ENCODE results near the gene ADGRG3.

The ADGRG3 gene

GRCh38 chr16:57658878-57659674 is 9.0 kb upstream of the ADGRG3 start:
- Histone ChIP-seq H3K27me3 (no peaks in the 10 kb centered on the region), H3K4me3 (ENCODE audit: low read depth, low read length) (no peak overlapping the region), H3K9me3 (no peaks in the 10 kb centered on the region), H3K4me1 (no peaks in the 10 kb centered on the region), H3K36me3 (no peaks in the 10 kb centered on the region)
- TF ChIP-seq, protein P1, sequence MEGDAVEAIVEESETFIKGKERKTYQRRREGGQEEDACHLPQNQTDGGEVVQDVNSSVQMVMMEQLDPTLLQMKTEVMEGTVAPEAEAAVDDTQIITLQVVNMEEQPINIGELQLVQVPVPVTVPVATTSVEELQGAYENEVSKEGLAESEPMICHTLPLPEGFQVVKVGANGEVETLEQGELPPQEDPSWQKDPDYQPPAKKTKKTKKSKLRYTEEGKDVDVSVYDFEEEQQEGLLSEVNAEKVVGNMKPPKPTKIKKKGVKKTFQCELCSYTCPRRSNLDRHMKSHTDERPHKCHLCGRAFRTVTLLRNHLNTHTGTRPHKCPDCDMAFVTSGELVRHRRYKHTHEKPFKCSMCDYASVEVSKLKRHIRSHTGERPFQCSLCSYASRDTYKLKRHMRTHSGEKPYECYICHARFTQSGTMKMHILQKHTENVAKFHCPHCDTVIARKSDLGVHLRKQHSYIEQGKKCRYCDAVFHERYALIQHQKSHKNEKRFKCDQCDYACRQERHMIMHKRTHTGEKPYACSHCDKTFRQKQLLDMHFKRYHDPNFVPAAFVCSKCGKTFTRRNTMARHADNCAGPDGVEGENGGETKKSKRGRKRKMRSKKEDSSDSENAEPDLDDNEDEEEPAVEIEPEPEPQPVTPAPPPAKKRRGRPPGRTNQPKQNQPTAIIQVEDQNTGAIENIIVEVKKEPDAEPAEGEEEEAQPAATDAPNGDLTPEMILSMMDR (IDR thresholded peaks at IDR 0.05; ENCODE audit: low read depth, low read length) = no peak
- no peak for DNase-seq

DNA sequence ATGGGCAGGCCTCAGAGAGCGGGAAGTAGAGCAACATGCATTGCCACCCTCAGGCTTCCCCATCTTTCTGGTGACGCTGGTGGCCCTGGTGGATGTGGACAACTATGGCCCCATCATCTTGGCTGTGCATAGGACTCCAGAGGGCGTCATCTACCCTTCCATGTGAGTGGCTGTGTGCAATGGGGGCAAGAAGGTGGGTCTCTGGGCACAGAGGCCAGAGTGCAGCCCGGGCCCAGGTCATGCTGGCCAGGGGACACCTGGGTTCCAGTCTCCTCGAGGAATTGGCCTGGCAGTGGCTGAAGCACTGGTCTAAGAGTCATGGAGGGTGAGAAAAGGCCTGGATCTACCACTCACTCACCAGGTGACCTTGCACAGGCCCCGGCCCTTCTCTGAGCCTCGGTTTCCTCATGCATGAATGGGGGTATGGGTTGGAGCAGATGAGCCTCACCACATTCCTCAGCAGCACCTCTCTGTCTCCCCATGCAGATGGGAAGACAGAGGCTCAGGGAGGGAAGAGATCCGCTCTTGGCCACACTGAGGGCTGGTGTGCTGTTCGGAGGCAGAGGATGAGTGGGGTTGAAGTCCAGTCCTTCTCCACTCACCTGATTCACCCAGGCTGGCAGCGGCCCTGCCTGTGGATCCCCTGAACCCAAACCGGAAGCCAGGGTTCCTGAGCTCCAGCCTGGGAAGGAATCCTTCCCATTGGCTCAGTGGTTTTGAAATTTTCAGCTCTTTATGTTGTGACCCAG is 7.2 kb upstream of the ADGRG3 start:
- H3K9me3 ChIP-seq = no peaks in the 10 kb centered on the region
- no peak overlapping the region for H3K4me3 ChIP-seq (ENCODE audit: low read depth, low read length)
- TF ChIP-seq, protein P1 (IDR thresholded peaks at IDR 0.05; ENCODE audit: low read depth, low read length) = no peak
- no peaks in the 10 kb centered on the region for H3K4me1 ChIP-seq
- DNase-seq = no peak
- H3K36me3 ChIP-seq = no peaks in the 10 kb centered on the region
- H3K27me3 ChIP-seq = no peaks in the 10 kb centered on the region

- TF ChIP-seq, protein P1 (IDR thresholded peaks at IDR 0.05; ENCODE audit: low read depth, low read length) = no peak
- H3K36me3 ChIP-seq = no peaks in the 10 kb centered on the region
- no peak overlapping the region for H3K4me3 ChIP-seq (ENCODE audit: low read depth, low read length)
- DNase-seq = no peak
- no peaks in the 10 kb centered on the region for H3K9me3 ChIP-seq
- H3K4me1 ChIP-seq = no peaks in the 10 kb centered on the region
- H3K27me3 ChIP-seq = no peaks in the 10 kb centered on the region
Observed at GRCh38 chr16:57661510-57661909, 6.6 kb upstream of the ADGRG3 start.

DNA sequence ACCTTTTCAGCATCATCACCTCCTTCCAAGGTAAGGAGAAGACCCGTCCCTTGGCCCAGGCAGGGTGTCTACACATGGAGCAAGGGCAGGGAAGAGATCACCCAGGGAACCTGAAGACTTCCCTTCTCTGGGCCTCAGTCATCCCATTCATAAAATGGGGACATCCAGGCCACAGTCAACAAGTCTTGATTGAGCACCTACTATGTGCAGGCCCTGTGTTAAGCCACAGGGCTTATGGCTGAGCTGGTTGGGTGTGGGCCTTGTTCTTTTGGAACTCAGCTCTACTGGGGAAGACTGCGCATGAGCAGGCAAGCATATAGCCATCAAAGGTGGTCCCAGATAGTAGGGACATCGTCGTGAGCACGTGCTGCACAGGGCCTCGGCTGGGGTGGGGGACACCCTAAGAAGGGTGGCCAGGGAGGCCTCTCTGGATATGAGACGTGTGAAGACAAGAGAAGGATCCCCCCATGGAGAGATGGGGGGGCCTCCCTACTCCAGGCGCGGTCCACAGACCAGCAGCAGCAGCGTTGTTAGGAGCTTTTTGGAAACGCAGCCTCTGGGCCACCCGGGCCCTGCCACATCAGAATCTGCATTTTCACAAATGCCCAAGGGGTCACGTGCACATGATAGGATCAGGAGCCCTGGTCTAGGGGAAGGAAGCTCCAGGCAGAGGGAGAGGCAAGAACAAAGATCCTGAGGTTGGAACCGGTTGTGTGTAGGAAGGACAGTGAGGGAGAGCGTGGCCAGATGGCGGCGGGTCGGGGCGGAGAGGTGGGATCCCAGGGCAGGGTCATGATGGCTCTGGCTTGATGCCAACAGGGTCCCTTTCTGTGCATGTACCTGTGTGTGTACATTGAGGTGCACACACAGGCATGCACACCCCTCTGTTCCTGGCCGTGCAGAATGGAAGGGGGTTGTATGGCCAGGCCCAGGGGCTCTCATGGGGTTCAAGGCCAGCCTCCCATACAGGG is 5.9 kb upstream of the ADGRG3 start:
- no peaks in the 10 kb centered on the region for H3K36me3 ChIP-seq
- no peak overlapping the region for H3K4me3 ChIP-seq (ENCODE audit: low read depth, low read length)
- no peaks in the 10 kb centered on the region for H3K27me3 ChIP-seq
- H3K9me3 ChIP-seq = no peaks in the 10 kb centered on the region
- TF ChIP-seq, protein P1 (IDR thresholded peaks at IDR 0.05; ENCODE audit: low read depth, low read length) = no peak
- DNase-seq = no peak
- H3K4me1 ChIP-seq = no peaks in the 10 kb centered on the region

GRCh38 chr16:57663436-57663835 is 4.7 kb upstream of the ADGRG3 start:
- TF ChIP-seq, protein P1 (IDR thresholded peaks at IDR 0.05; ENCODE audit: low read depth, low read length) = no peak
- H3K27me3 ChIP-seq = no peaks in the 10 kb centered on the region
- no peak overlapping the region for H3K4me3 ChIP-seq (ENCODE audit: low read depth, low read length)
- no peaks in the 10 kb centered on the region for H3K9me3 ChIP-seq
- no peak for DNase-seq
- no peaks in the 10 kb centered on the region for H3K36me3 ChIP-seq
- no peaks in the 10 kb centered on the region for H3K4me1 ChIP-seq
